Parathyroid adenoma (tissue), 2 donors: ENCODE data around the gene ZNF691.

Experiments
- H2AFZ ChIP-seq: fragments of 300-600 bp; sonication (generic); one replicate; pipeline ENCODE4 v1.7.0; 2017; ENCODE audit warnings: antibody characterized with exemption, mild to moderate bottlenecking
- H3K27ac ChIP-seq: fragments of 300-600 bp; sonication (generic); one replicate; pipeline ENCODE4 v1.7.0; 2017
- H3K27me3 ChIP-seq: fragments of 300-600 bp; sonication (generic); one replicate; pipeline ENCODE4 v1.7.0; 2017; ENCODE audit warnings: low read length; ENCODE audit not compliant: control insufficient read depth, insufficient read depth
- H3K36me3 ChIP-seq: fragments of 300-600 bp; sonication (generic); one replicate; pipeline ENCODE4 v1.7.0; 2017; ENCODE audit warnings: low read length; ENCODE audit not compliant: control insufficient read depth, insufficient read depth
- H3K4me1 ChIP-seq: fragments of 300-600 bp; sonication (generic); one replicate; pipeline ENCODE4 v1.7.0; 2017; ENCODE audit warnings: control low read depth
- H3K4me2 ChIP-seq: fragments of 300-600 bp; sonication (generic); one replicate; pipeline ENCODE4 v1.7.0; 2017; ENCODE audit warnings: low read length
- H3K4me3 ChIP-seq: fragments of 300-600 bp; sonication (generic); one replicate; pipeline ENCODE4 v1.7.0; 2017; ENCODE audit warnings: low read depth, low read length
- H3K79me2 ChIP-seq: fragments of 300-600 bp; sonication (generic); one replicate; pipeline ENCODE4 v1.7.0; 2017; ENCODE audit warnings: control low read depth
- H3K9ac ChIP-seq: fragments of 300-600 bp; sonication (generic); one replicate; pipeline ENCODE4 v1.7.0; 2017; ENCODE audit warnings: mild to moderate bottlenecking
- H3K9me3 ChIP-seq: fragments of 300-600 bp; sonication (generic); one replicate; pipeline ENCODE4 v1.7.0; 2017; ENCODE audit warnings: low read length; ENCODE audit not compliant: control insufficient read depth
- TF ChIP-seq, protein P1 (sequence below): fragments of 300-600 bp; sonication (generic); IDR thresholded peaks from one replicate; pipeline ENCODE4 v1.7.0; 2017; ENCODE audit warnings: antibody characterized with exemption, mild to moderate bottlenecking
- donor health status: primary hyperparathyroidism.

ZNF691 gene

GRCh38 chr1:42835422-42835821, 11.0 kb upstream of the ZNF691 start:
- H3K4me1 ChIP-seq, result peaks cover 13% of the 10 kb centered on the region
- TF ChIP-seq, protein P1, sequence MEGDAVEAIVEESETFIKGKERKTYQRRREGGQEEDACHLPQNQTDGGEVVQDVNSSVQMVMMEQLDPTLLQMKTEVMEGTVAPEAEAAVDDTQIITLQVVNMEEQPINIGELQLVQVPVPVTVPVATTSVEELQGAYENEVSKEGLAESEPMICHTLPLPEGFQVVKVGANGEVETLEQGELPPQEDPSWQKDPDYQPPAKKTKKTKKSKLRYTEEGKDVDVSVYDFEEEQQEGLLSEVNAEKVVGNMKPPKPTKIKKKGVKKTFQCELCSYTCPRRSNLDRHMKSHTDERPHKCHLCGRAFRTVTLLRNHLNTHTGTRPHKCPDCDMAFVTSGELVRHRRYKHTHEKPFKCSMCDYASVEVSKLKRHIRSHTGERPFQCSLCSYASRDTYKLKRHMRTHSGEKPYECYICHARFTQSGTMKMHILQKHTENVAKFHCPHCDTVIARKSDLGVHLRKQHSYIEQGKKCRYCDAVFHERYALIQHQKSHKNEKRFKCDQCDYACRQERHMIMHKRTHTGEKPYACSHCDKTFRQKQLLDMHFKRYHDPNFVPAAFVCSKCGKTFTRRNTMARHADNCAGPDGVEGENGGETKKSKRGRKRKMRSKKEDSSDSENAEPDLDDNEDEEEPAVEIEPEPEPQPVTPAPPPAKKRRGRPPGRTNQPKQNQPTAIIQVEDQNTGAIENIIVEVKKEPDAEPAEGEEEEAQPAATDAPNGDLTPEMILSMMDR, result no peak

GRCh38 chr1:42837709-42838108, 8.7 kb upstream of the ZNF691 start:
- Histone ChIP-seq H3K4me1 (peaks cover 13% of the 10 kb centered on the region), H3K79me2 (no peaks in the 10 kb centered on the region), H3K9ac (no peak overlapping the region), H3K4me2 (no peak overlapping the region), H3K27ac (peak overlapping the region; percentile 59), H3K27me3 (no peaks in the 10 kb centered on the region), H3K9me3 (no peaks in the 10 kb centered on the region), H3K4me3 (no peak overlapping the region), H2AFZ (no peak overlapping the region), H3K36me3 (no peaks in the 10 kb centered on the region)
- TF ChIP-seq, protein P1, result no peak

More at GRCh38 chr1:42835422-42835821, 11.0 kb upstream of the ZNF691 start:
- no peaks in the 10 kb centered on the region for H3K9me3 ChIP-seq
- no peaks in the 10 kb centered on the region for H3K36me3 ChIP-seq
- no peaks in the 10 kb centered on the region for H3K27me3 ChIP-seq
- H3K27ac ChIP-seq, result peak overlapping the region; percentile 81
- H3K9ac ChIP-seq, result no peak overlapping the region
- H2AFZ ChIP-seq, result no peak overlapping the region
- peak overlapping the region; percentile 60 for H3K4me2 ChIP-seq
- no peaks in the 10 kb centered on the region for H3K79me2 ChIP-seq
- H3K4me3 ChIP-seq, result peak overlapping the region; percentile 34

DNA sequence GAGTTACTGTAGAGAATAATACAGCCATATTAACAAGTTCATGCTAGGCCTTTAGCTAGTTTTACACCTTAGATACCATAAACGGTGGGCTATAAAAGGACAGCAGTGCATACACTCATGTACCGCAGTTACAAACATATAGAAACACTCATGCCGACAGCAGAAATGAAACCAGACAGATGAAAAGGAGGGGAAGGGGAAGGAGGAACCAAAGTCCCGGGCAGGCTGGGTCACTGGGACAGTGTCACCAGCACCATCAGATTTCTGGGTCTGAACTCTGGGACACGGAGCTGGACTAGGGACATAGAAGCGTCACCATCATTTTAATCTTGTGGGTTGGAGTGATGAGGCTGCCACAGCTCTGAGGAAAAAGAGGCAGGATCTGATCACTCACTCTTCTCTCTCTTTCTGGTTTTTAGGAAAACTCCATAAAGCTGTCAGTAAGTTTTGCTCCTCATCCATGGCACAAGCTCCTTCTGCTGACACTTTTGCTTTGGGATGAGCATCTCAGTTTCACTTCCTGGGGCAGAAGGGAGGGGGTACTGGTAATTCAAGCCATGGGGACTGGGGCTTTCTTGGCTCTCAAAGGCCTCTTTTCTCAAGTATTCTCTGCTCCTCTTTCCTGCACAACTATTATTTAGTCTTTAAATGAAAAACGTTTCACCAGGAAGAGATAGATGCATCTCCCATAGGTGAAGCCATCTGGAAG, 7.8 kb upstream of the ZNF691 start:
- no peak overlapping the region for H2AFZ ChIP-seq

DNA sequence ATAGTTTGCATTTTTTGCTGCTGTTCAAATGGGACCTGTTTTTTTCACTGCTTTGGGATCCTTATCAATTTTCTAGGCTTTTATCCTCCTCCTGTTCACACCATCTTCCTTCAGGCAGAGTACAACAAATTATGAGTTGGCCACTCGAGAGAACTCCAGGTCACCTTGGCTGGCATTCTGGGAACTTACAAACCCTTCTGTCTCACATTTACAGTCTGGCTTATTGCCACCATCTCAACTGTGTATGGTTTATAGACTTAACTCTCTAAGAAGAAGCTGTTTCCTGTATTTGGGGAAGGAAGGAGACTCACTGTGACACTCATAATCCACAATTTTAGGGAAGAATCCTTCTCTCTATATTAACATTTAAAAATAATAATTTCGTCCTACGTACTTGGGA, 5.4 kb upstream of the ZNF691 start:
- H3K4me2 ChIP-seq, result no peak overlapping the region
- no peak overlapping the region for H3K9ac ChIP-seq
- TF ChIP-seq, protein P1, result no peak
- no peaks in the 10 kb centered on the region for H3K79me2 ChIP-seq
- H3K4me1 ChIP-seq, result peaks cover 10% of the 10 kb centered on the region
- no peaks in the 10 kb centered on the region for H3K36me3 ChIP-seq
- H2AFZ ChIP-seq, result no peak overlapping the region
- no peak overlapping the region for H3K4me3 ChIP-seq
- no peak overlapping the region for H3K27ac ChIP-seq
- no peaks in the 10 kb centered on the region for H3K27me3 ChIP-seq
- no peaks in the 10 kb centered on the region for H3K9me3 ChIP-seq

More for the DNA sequence above, 7.8 kb upstream of the ZNF691 start:
- Histone ChIP-seq H3K9me3 (no peaks in the 10 kb centered on the region), H3K36me3 (no peaks in the 10 kb centered on the region), H3K27me3 (no peaks in the 10 kb centered on the region), H3K4me2 (no peak overlapping the region), H3K4me3 (no peak overlapping the region), H3K27ac (no peak overlapping the region), H3K79me2 (no peaks in the 10 kb centered on the region), H3K9ac (no peak overlapping the region), H3K4me1 (peaks cover 13% of the 10 kb centered on the region)
- TF ChIP-seq, protein P1, result no peak
